ENCODE results near the gene SIX5.
A peak's percentile ranks its signal among the peaks of the same experiment; 100 is the strongest.

The SIX5 gene

GRCh38 chr19:45792470-45793177 lies 23.6 kb upstream of the SIX5 start, which contains the start of gene DMWD:
Gene DMWD (minus strand): TSS chr19:45792845. CDS start chr19:45792756, 89 bp downstream.
- peak; percentile 80 for DNase-seq

- DNase-seq, result no peak
Observed at GRCh38 chr19:45791744-45792469, 22.9 kb upstream of the SIX5 start.

- DNase-seq, result peak; percentile 85
Observed at GRCh38 chr19:45790942-45791341, 21.9 kb upstream of the SIX5 start.

- DNase-seq, result no peak
Observed at GRCh38 chr19:45789035-45789786, 20.2 kb upstream of the SIX5 start.

- no peak for DNase-seq
Observed at GRCh38 chr19:45786533-45786894, 17.5 kb upstream of the SIX5 start.

- DNase-seq, result no peak
Observed at GRCh38 chr19:45785781-45786532, 16.9 kb upstream of the SIX5 start.

GRCh38 chr19:45785097-45785496 lies 16.0 kb upstream of the SIX5 start:
- no peak for DNase-seq

GRCh38 chr19:45784096-45784495 lies 15.0 kb upstream of the SIX5 start:
- DNase-seq, result no peak

GRCh38 chr19:45782820-45783785 lies 14.1 kb upstream of the SIX5 start:
- no peak for DNase-seq

- DNase-seq, result no peak
Observed at GRCh38 chr19:45782162-45782691, 13.2 kb upstream of the SIX5 start, which contains the start of gene DMPK. Gene DMPK (minus strand): TSS chr19:45782490. CDS start chr19:45782352, 138 bp downstream.

- DNase-seq, result no peak
Observed at GRCh38 chr19:45781214-45782161, 12.4 kb upstream of the SIX5 start.

- no peak for DNase-seq
Observed at GRCh38 chr19:45780448-45781213, 11.6 kb upstream of the SIX5 start.

- no peak for DNase-seq
Observed at GRCh38 chr19:45780146-45780447, 11.0 kb upstream of the SIX5 start.

- DNase-seq, result no peak
Observed at GRCh38 chr19:45779231-45780145, 10.4 kb upstream of the SIX5 start.

- DNase-seq, result no peak
Observed at GRCh38 chr19:45778010-45778661, 9.1 kb upstream of the SIX5 start.

GRCh38 chr19:45777395-45777961 lies 8.4 kb upstream of the SIX5 start:
- DNase-seq, result no peak

GRCh38 chr19:45774765-45775164 lies 5.7 kb upstream of the SIX5 start:
- no peak for DNase-seq

GRCh38 chr19:45773384-45773783 lies 4.3 kb upstream of the SIX5 start:
- DNase-seq, result no peak

Data from GF-D8 (cell line).